Measurements from ENCODE around the gene DHDH. TPM values are rescaled to one million over a fixed set of nuclear protein-coding genes. Genes with fewer than 3 reads are reported as not detected.

DHDH gene
- total and polyA plus RNA-seq, 2 of the 13 experiments (the other 11 are each of a cell fraction or from before 2014, with no cell fraction given) = 0.13 to 0.91 TPM

GRCh38 chr19:48905664-48906063 is 27.8 kb upstream of the DHDH start:
- Histone ChIP-seq H3K4me1 (ENCODE audit: insufficient read depth, low read length) (peaks cover 39% of the 10 kb centered on the region), H3K79me2 (ENCODE audit: insufficient read depth, low read length) (peaks cover 12% of the 10 kb centered on the region), H4K20me1 (ENCODE audit: insufficient read depth, low read length) (no peaks in the 10 kb centered on the region), H2AFZ (ENCODE audit: low read length) (no peak overlapping the region), H3K4me2 (ENCODE audit: low read depth, low read length) (no peak overlapping the region), H3K27ac (ENCODE audit: extremely low read length, insufficient read depth, low read length) (no peak overlapping the region), H3K9me3 (ENCODE audit: low read length) (no peaks in the 10 kb centered on the region), H3K4me3 (replicated peaks in 1 of 3; ENCODE audit: insufficient read depth in 1 of 3, low read depth in 2 of 3, low read length in 3 of 3) (no peak overlapping the region), H3K9ac (ENCODE audit: insufficient read depth, low read depth, low read length) (no peak overlapping the region), H3K36me3 (replicated peaks in 1 of 2; ENCODE audit: control insufficient read depth in 1 of 2, insufficient read depth in 2 of 2, low read length in 2 of 2) (peaks cover 5 to 26% of the 10 kb centered on the region in 2 experiments; a peak in 4 of 5 replicates), H3K27me3 (ENCODE audit: control insufficient read depth in 1 of 2, insufficient read depth in 2 of 2, low read length in 2 of 2) (no peaks in the 10 kb centered on the region; a peak in 1 of 5 replicates)
- no TSS peak for BruUV-seq (replicated peaks)
- DNase-seq (ENCODE audit: low spot score) (no peak), FAIRE-seq (no peak), ATAC-seq (no peak)
- intact Hi-C loops (cut with micrococcal nuclease; ENCODE audit: unreplicated experiment) (no loop called here), in situ Hi-C loops (cut with HindIII; ENCODE audit: extremely low pct_ligation_motif_present, low pct_unique_long_range_greater_than_20kb) (no loop called here)
- TF ChIP-seq ZNF205 (CRISPR knock-in tag; IDR thresholded peaks at IDR 0.05) (no peak), ARNTL (CRISPR knock-in tag; IDR thresholded peaks at IDR 0.05) (no peak), ARNT (IDR thresholded peaks at IDR 0.05) (no peak), CCAR2 (optimal IDR thresholded peaks at IDR 0.05; ENCODE audit: low read depth, low read length) (no peak), ZNF83 (CRISPR knock-in tag; IDR thresholded peaks at IDR 0.05; ENCODE audit: borderline replicate concordance) (no peak), ZNF780A (CRISPR knock-in tag; IDR thresholded peaks at IDR 0.05) (no peak), EP300 (IDR thresholded peaks at IDR 0.05; ENCODE audit: low read depth in 2 of 2, low read length in 2 of 2) (no peak), EP300 (CRISPR knock-in tag; IDR thresholded peaks at IDR 0.05; ENCODE audit: borderline replicate concordance) (no peak), MAFG (CRISPR knock-in tag; IDR thresholded peaks at IDR 0.05) (no peak), THYN1 (CRISPR knock-in tag; IDR thresholded peaks at IDR 0.05; ENCODE audit: borderline replicate concordance, low read depth) (no peak), ZNF556 (CRISPR knock-in tag; IDR thresholded peaks at IDR 0.05; ENCODE audit: borderline replicate concordance) (no peak), ZNF160 (CRISPR knock-in tag; IDR thresholded peaks at IDR 0.05) (no peak), THAP7 (CRISPR knock-in tag; IDR thresholded peaks at IDR 0.05) (no peak), ZFY (CRISPR knock-in tag; IDR thresholded peaks at IDR 0.05) (no peak), TBL1XR1 (IDR thresholded peaks at IDR 0.05; ENCODE audit: borderline replicate concordance, low read length, partially characterized antibody) (no peak)
- TF ChIP-seq, protein P1, sequence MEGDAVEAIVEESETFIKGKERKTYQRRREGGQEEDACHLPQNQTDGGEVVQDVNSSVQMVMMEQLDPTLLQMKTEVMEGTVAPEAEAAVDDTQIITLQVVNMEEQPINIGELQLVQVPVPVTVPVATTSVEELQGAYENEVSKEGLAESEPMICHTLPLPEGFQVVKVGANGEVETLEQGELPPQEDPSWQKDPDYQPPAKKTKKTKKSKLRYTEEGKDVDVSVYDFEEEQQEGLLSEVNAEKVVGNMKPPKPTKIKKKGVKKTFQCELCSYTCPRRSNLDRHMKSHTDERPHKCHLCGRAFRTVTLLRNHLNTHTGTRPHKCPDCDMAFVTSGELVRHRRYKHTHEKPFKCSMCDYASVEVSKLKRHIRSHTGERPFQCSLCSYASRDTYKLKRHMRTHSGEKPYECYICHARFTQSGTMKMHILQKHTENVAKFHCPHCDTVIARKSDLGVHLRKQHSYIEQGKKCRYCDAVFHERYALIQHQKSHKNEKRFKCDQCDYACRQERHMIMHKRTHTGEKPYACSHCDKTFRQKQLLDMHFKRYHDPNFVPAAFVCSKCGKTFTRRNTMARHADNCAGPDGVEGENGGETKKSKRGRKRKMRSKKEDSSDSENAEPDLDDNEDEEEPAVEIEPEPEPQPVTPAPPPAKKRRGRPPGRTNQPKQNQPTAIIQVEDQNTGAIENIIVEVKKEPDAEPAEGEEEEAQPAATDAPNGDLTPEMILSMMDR (CRISPR knock-in tag; IDR thresholded peaks at IDR 0.05) = no peak
- TF ChIP-seq, protein P2, sequence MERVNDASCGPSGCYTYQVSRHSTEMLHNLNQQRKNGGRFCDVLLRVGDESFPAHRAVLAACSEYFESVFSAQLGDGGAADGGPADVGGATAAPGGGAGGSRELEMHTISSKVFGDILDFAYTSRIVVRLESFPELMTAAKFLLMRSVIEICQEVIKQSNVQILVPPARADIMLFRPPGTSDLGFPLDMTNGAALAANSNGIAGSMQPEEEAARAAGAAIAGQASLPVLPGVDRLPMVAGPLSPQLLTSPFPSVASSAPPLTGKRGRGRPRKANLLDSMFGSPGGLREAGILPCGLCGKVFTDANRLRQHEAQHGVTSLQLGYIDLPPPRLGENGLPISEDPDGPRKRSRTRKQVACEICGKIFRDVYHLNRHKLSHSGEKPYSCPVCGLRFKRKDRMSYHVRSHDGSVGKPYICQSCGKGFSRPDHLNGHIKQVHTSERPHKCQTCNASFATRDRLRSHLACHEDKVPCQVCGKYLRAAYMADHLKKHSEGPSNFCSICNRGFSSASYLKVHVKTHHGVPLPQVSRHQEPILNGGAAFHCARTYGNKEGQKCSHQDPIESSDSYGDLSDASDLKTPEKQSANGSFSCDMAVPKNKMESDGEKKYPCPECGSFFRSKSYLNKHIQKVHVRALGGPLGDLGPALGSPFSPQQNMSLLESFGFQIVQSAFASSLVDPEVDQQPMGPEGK (CRISPR knock-in tag; IDR thresholded peaks at IDR 0.05) = no peak
- CTCF ChIA-PET (ENCODE audit: low intra/inter-chr PET ratio, low total read pairs) = no interaction called here
- POLR2A ChIA-PET = interaction anchor here (1.0 kb wide), 1 partner anchor 34 kb away, joined by 3 read pairs; the partner anchor contains the start of gene PPP1R15A
- 100% methylated on average over 12 of the region's 14 CpGs for WGBS (ENCODE audit: low lambda C conversion rate)
